Hepatocyte (in vitro differentiated cells): Measurements from ENCODE around the gene GUCD1. TPM values are rescaled to one million over a fixed set of nuclear protein-coding genes. Genes with fewer than 3 reads are reported as not detected.

Experiments
- DNase-seq: peaks from one replicate; pipeline ENCODE4 v3.0.0-alpha.2; 2016; ENCODE audit warnings: low spot score
- H2AFZ ChIP-seq: fragments of 200-600 bp; sonication (generic); 2 replicates; pipeline ENCODE4 v1.6.0; 2016; ENCODE audit warnings: antibody characterized with exemption, mild to moderate bottlenecking
- H3K27ac ChIP-seq: fragments of 200-600 bp; sonication (generic); 2 replicates; pipeline ENCODE4 v1.5.1; 2016; ENCODE audit warnings: mild to moderate bottlenecking
- H3K27me3 ChIP-seq: fragments of 200-600 bp; sonication (generic); 2 replicates; pipeline ENCODE4 v1.6.1; 2016
- H3K36me3 ChIP-seq: fragments of 200-600 bp; sonication (generic); replicated peaks from 2 replicates; pipeline ENCODE4 v1.5.1; 2016; ENCODE audit warnings: low read depth; ENCODE audit not compliant: insufficient read depth
- H3K4me1 ChIP-seq: fragments of 200-600 bp; sonication (generic); 2 replicates; pipeline ENCODE4 v1.5.1; 2016; ENCODE audit warnings: mild to moderate bottlenecking, moderate library complexity; ENCODE audit not compliant: insufficient read depth
- H3K4me2 ChIP-seq: fragments of 200-600 bp; sonication (generic); 2 replicates; pipeline ENCODE4 v1.6.0; 2016
- H3K4me3 ChIP-seq: fragments of 200-600 bp; sonication (generic); 2 replicates; pipeline ENCODE4 v1.5.1; 2016; ENCODE audit warnings: mild to moderate bottlenecking
- H3K79me2 ChIP-seq: fragments of 200-600 bp; sonication (generic); 2 replicates; pipeline ENCODE4 v1.6.0; 2017; ENCODE audit warnings: mild to moderate bottlenecking
- H3K9me2 ChIP-seq: fragments of 200-600 bp; sonication (generic); replicated peaks from 2 replicates; pipeline ENCODE4 v1.6.0; 2017; ENCODE audit warnings: mild to moderate bottlenecking; ENCODE audit not compliant: insufficient read depth
- H3K9me3 ChIP-seq: fragments of 200-600 bp; sonication (generic); 2 replicates; pipeline ENCODE4 v1.5.1; 2016; ENCODE audit warnings: low read depth, mild to moderate bottlenecking
- H4K20me1 ChIP-seq: fragments of 200-600 bp; sonication (generic); 2 replicates; pipeline ENCODE4 v1.6.0; 2016; ENCODE audit warnings: mild to moderate bottlenecking; ENCODE audit not compliant: insufficient read depth, poor library complexity, severe bottlenecking
- CTCF ChIP-seq: fragments of 200-600 bp; sonication (generic); IDR thresholded peaks from 2 replicates; pipeline ENCODE4 v1.5.1; 2016; ENCODE audit warnings: antibody characterized with exemption, mild to moderate bottlenecking; ENCODE audit not compliant: poor library complexity
- EZH2 ChIP-seq: fragments of 200-600 bp; sonication (generic); IDR thresholded peaks from 2 replicates; pipeline ENCODE4 v1.6.1; 2016; ENCODE audit warnings: antibody characterized with exemption, mild to moderate bottlenecking, borderline replicate concordance
- EZH2phosphoT487 ChIP-seq: fragments of 200-600 bp; sonication (generic); IDR thresholded peaks from one replicate; pipeline ENCODE4 v1.6.1; 2018; ENCODE audit warnings: antibody characterized with exemption, mild to moderate bottlenecking, low read depth, moderate library complexity; ENCODE audit not compliant: unreplicated experiment, severe bottlenecking
- WGBS: methylation state at CpG from one replicate; pipeline ENCODE4 v1.1.6; 2016; ENCODE audit warnings: low lambda C conversion rate; ENCODE audit errors: missing lambda C conversion rate; 5-methylcytosine and 5-hydroxymethylcytosine counted together
- polyA plus RNA-seq: library from polyadenylated mRNA; unstranded; fragments of >200 nt; fragmentation: Nextera tagmentation; extraction: Ambion mirVana; gene quantifications from 2 replicates; pipeline ENCODE4 v1.2.1, GENCODE V29; 2016
- total RNA-seq: library from RNA; depleted of rRNA; stranded (reverse); fragments of >200 nt; gene quantifications from 2 replicates; pipeline ENCODE4 v1.2.3, GENCODE V29; 2014

GUCD1 gene
- total and polyA plus RNA-seq, 2 experiments from 2014 or later = 102 to 149 TPM

DNA sequence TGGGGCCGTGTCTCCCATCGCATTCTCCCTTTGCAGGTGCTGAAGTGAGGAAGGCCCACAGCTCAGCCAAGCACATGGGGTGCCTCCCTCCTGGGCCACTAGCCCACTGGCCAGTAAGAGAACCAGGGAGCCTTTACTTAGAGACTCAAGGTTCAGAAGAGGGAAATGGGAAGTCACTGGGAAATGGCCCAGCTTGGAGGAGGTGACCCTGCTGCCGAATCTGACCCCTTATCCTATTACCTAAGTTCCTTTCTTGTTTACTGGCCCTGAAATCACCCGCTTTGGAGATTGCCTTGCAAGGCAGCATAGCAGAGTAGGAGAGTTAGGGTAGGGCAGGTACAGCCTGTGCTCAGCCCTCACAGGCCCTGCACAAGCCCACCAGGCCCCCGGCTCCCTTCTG lies 35.4 kb downstream of the GUCD1 start:
- DNase-seq = no peak
- Histone ChIP-seq H3K27ac (no peak overlapping the region), H3K9me2 (no peaks in the 10 kb centered on the region), H3K79me2 (no peaks in the 10 kb centered on the region), H4K20me1 (no peaks in the 10 kb centered on the region), H3K4me1 (peaks cover 19% of the 10 kb centered on the region), H3K4me2 (no peak overlapping the region), H3K9me3 (no peaks in the 10 kb centered on the region), H3K27me3 (no peaks in the 10 kb centered on the region), H3K4me3 (no peak overlapping the region), H3K36me3 (no peaks in the 10 kb centered on the region), H2AFZ (no peak overlapping the region)
- TF ChIP-seq EZH2phosphoT487 = no peak
- no peak for TF ChIP-seq CTCF
- TF ChIP-seq EZH2 = no peak
- 93% methylated on average over 5 of the region's 5 CpGs for WGBS

DNA sequence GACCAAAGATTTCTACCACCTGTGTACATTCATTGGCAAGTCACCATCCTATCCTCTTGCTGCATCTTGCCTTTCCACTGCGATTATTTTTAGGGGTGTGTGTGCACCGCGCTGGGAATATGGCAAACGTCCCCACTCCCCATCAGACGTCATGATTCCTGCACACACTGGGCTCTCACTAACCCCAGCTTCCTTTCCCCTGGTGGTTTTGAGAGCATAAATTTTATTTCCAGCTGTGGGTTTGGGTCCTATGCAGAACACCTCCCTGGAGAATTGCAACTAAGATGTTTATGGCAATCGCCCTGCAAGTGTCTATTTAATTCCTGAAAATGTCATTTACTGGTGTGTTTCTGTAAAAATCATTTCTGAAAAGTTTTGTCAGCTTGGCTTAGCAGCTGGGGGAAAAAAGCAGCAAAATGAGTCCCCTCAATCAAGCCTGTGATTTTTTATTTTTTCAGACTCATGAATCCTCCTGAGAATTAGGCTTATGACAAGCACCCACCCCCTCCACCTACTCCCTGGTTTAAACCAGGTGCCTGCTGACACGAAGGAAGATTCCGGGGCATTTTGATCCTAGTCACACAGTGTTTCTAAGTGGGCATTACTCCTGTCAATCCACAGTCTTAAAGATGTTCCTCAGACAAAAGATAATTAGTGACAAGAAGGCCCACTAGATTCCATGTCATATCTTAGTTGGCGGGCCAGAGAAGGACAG lies 36.0 kb downstream of the GUCD1 start:
- Histone ChIP-seq H3K79me2 (no peaks in the 10 kb centered on the region), H3K4me2 (no peak overlapping the region), H3K9me3 (no peaks in the 10 kb centered on the region), H2AFZ (no peak overlapping the region), H3K27me3 (no peaks in the 10 kb centered on the region), H3K9me2 (no peaks in the 10 kb centered on the region), H3K4me1 (peaks cover 22% of the 10 kb centered on the region), H3K36me3 (no peaks in the 10 kb centered on the region), H3K27ac (no peak overlapping the region), H4K20me1 (no peaks in the 10 kb centered on the region), H3K4me3 (no peak overlapping the region)
- TF ChIP-seq EZH2phosphoT487 = no peak
- TF ChIP-seq EZH2 = no peak
- TF ChIP-seq CTCF = no peak
- DNase-seq = no peak
- WGBS = 94% methylated on average over 9 of the region's 9 CpGs

DNA sequence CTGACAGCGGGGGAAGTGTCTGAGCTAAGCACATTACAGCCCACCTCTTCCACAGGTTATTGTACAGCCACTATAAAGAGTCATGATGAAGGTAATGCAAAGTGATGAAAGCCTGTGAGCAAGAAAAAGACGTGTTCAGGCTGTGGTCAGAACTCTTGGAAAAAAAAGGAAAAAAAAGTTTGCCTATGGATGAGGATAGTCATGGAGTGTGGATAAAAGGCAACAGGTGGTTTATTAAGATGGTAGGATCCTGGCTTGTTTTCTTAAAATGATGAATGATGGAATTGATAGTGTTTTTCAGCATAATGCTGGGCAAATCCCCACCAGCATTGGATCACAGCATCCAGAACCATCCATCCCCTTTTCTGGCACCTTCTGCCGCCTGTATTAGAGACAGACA lies 36.7 kb downstream of the GUCD1 start:
- Histone ChIP-seq H2AFZ (no peak overlapping the region), H3K79me2 (no peaks in the 10 kb centered on the region), H3K27me3 (no peaks in the 10 kb centered on the region), H4K20me1 (no peaks in the 10 kb centered on the region), H3K36me3 (no peaks in the 10 kb centered on the region), H3K4me1 (peaks cover 24% of the 10 kb centered on the region), H3K9me2 (no peaks in the 10 kb centered on the region), H3K27ac (no peak overlapping the region), H3K9me3 (no peaks in the 10 kb centered on the region), H3K4me2 (no peak overlapping the region), H3K4me3 (no peak overlapping the region)
- DNase-seq = no peak
- TF ChIP-seq EZH2 (no peak), EZH2phosphoT487 (no peak), CTCF (no peak)
- 93% methylated on average over 3 of the region's 3 CpGs for WGBS
